Spinal cord (tissue), 10 donors: ENCODE data around the gene GRN. TPM values are rescaled to one million over a fixed set of nuclear protein-coding genes. Genes with fewer than 3 reads are reported as not detected.
A peak's percentile ranks its signal among the peaks of the same experiment; 100 is the strongest.
"Not testable (repeated sequence)": the region's sequence is repeated elsewhere in the genome, so short reads cannot be mapped to it uniquely, and the experiment has no call there.

ENCODE experiments used
- DNase-seq, 6 donors: peaks; one replicate each; pipeline versions ENCODE4 v3.0.0 to v3.0.0-alpha.2; 2013 to 2015; ENCODE audit warnings: low spot score in 6 of 6, low read depth in 4 of 6
- H3K27ac ChIP-seq: one replicate; pipeline ENCODE4 v1.5.1; 2013; ENCODE audit warnings: low read depth, low read length, control low read depth
- H3K27me3 ChIP-seq: one replicate; pipeline ENCODE4 v1.6.1; 2013; ENCODE audit warnings: low read length; ENCODE audit not compliant: control insufficient read depth, insufficient read depth
- H3K36me3 ChIP-seq: one replicate; pipeline ENCODE4 v1.6.1; 2013; ENCODE audit warnings: low read length; ENCODE audit not compliant: control insufficient read depth, insufficient read depth
- H3K4me1 ChIP-seq: one replicate; pipeline ENCODE4 v1.6.1; 2013; ENCODE audit warnings: low read length; ENCODE audit not compliant: control insufficient read depth, insufficient read depth
- H3K4me3 ChIP-seq: one replicate; pipeline ENCODE4 v1.5.1; 2013; ENCODE audit warnings: low read depth, low read length, control low read depth
- H3K9me3 ChIP-seq: one replicate; pipeline ENCODE4 v1.6.1; 2013; ENCODE audit warnings: low read length; ENCODE audit not compliant: control insufficient read depth, insufficient read depth
- WGBS: methylation state at CpG from one replicate; pipeline ENCODE4 v1.1.5; 2013; ENCODE audit warnings: missing lambda C conversion rate; ENCODE audit not compliant: insufficient coverage; 5-methylcytosine and 5-hydroxymethylcytosine counted together
- polyA plus RNA-seq, 2 donors: library from polyadenylated mRNA; unstranded; fragments of 120-200 nt; gene quantifications; one replicate each; pipeline ENCODE4 v1.2.1, GENCODE V29; 2013; ENCODE audit not compliant: insufficient read length in 2 of 2
- total RNA-seq, 2 donors: library from RNA; depleted of rRNA in 1 of 2; stranded (reverse); fragments of 120-200 nt in 1 of 2; fragments of >200 nt in 1 of 2; gene quantifications; one replicate each; pipeline versions ENCODE4 v1.2.3 to v1.2.4, GENCODE V29; 2013 to 2014
- donor health status: healthy.

Gene GRN
- total and polyA plus RNA-seq, 4 donors: 106 to 146 (median 132) TPM

DNA sequence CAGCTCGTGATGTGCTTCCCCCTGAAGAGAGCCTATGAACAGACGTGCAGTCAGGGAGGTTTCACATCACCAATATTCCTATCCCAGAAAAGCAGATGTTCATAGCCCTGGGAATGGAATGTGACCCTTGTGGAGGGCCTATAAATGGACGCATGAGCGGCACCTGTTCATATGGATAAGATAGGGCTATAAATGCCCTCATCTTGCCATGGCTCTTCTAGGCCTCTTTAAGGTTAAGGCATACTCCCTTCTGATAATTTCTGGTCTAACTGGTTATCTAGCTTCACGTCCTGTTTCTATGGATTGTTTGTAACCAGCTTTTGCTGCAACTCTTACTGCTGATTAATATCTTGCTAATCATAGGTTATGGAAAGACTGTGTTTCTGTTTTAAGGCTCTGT lies 4.5 kb upstream of the GRN start:
- H3K4me3 ChIP-seq, DNase-seq, H3K36me3 ChIP-seq, H3K9me3 ChIP-seq, H3K27ac ChIP-seq, H3K27me3 ChIP-seq: not testable (repeated sequence)
- H3K4me1 ChIP-seq: peaks cover 12% of the 10 kb centered on the region
- 90% methylated on average over 3 of the region's 5 CpGs for WGBS

DNA sequence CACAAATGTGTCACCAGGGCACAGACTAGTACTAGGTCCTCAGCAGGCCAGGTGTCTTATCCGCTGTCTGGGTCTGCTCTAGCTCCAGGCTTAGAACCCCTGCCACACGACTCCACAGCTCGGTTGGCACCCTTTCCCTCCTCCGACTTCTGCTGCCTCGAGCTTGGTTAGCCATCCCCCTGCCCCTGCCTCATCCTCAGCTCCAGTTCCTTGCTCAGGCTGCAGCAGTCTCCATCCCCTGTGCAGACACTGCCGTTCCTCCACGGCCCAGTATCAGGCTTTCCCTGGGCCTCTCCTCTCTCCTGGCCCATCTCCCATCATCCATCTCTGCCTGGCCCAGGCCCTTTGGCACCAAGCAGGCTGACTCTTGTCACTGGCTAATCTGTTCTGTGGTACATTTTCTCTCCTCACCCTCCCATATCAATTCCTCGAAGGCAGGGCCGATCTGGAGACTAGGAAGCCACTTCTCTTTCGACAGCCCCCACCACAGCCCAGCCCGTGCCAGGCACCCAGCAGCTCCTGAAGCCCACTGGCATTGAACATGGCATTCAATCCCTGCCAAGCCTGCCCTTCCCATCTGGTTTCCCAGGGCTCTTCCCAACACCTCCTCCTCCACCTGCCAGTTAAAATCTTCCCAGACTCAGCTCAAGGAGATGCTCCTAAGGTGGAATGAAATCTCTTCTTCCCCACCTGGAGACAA lies 1.4 kb upstream of the GRN start:
- no peak overlapping the region for H3K27ac ChIP-seq
- no peak overlapping the region for H3K4me3 ChIP-seq
- H3K9me3 ChIP-seq: no peaks in the 10 kb centered on the region
- peak in 1 of 6 donors; percentile 41 for DNase-seq
- WGBS: 65% methylated on average over 11 of the region's 11 CpGs
- H3K36me3 ChIP-seq: peaks cover 4% of the 10 kb centered on the region
- H3K4me1 ChIP-seq: peaks cover 21% of the 10 kb centered on the region
- H3K27me3 ChIP-seq: peaks cover 3% of the 10 kb centered on the region

DNA sequence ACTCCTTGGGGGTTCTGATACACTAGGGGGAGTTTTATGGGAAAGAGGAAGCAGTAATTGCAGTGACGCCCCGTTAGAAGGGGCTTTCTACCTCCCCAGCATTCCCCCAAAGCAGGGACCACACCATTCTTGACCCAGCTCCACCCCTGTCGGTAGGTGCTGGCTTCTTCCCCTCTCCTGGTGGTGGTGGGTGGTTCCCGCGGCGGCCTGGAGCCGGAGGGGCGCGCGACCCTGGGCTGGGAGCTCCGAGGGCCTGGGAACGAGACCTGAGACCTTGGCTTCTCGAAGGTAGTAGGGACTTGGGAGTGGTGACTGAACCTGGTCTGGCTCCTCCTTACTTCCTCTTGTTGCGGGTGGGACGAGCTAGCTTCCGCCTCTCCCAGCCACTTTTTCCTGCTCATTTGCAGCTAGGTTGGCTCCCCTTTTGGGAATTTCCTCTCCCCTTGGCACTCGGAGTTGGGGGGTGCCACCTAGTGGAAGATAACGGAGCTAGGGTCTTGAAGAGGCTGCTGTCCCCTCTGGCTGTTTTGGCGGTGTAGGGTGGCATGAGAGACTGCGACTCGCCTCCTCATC lies 438 bp downstream of the GRN start:
- Histone ChIP-seq H3K27ac (peak overlapping the region; percentile 83), H3K27me3 (peaks cover 3% of the 10 kb centered on the region), H3K4me1 (peaks cover 24% of the 10 kb centered on the region), H3K4me3 (peak overlapping the region; percentile 89), H3K9me3 (no peaks in the 10 kb centered on the region), H3K36me3 (peaks cover 23% of the 10 kb centered on the region)
- DNase-seq: peak in 3 of 6 donors; percentile 56 to 96 (median 94)
- 0% methylated on average over 4 of the region's 21 CpGs for WGBS

DNA sequence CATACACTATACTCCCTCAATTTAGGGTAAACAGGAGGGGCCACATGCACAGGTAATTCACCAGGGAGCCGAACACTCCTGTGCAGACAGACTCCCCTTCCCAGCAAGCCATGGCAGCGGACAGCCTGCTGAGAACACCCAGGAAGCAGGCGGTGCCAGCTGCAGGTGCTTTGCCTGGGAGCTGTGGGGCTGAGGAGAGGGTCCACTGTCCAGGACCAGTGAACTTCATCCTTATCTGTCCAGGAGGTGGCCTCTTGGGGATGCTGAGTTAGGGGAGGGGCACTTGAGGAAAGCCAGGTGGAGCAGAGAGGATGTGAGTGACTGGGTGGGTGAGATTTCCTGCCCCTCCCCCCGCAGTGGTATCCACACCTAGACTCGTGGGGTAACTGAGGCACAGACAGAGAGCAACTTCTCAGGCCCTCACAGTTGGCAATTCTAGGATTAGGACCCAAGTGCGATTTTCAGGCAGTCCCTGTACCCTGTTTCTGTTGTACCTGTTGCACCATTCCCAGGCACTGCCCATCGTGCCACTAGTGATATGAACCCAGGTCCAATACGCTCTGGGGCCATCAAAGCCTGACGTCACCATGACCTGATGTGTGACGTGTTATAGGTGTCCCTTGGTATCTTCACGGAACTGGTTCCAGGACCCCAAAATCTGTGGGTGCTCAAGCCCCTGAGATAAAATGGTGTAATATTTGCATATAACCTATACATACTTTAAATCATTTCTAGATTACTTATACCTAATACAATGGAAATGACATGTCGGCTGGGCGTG lies 1.2 kb downstream of the GRN start:
- peaks cover 30% of the 10 kb centered on the region for H3K4me1 ChIP-seq
- H3K36me3 ChIP-seq: peaks cover 30% of the 10 kb centered on the region
- H3K9me3 ChIP-seq: no peaks in the 10 kb centered on the region
- peak overlapping the region; percentile 83 for H3K27ac ChIP-seq
- WGBS: 65% methylated on average over 12 of the region's 13 CpGs
- peaks cover 3% of the 10 kb centered on the region for H3K27me3 ChIP-seq
- peak overlapping the region; percentile 89 for H3K4me3 ChIP-seq
- no peak for DNase-seq

DNA sequence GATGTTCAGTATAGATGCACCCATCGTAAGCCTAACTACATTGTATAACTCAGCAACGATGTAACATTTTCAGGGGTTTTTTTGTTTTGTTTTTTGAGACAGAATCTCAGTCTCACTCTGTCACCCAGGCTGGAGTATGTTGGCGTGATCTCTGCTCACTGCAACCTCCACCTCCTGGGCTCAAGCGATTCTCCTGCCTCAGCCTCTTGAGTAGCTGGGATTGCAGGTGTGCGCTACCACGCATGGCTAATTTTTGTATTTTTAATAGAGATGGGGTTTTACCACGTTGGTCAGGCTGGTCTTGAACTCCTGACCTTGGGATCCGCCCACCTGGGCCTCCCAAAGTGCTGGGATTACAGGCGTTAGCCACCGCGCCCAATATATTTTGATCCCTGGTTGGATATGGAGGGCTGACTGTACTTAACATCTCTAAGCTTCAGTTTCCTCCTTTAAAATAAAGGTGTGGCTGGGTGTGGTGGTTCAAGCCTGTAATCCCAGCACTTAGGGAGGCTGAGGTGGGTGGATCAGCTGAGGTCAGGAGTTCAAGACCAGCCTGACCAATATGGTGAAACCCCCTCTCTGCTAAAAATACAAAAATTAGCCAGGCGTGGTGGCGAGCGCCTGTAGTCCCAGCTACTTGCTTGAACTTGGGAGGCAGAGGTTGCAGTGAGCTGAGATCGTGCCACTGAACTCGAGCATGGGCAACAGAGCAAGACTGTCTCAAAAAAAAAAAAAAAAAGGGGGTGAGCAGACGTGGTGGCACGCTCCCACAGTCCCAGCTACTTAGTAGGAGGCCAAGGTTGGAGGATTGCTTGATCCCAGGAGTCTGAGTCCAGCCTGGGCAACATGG lies 2.3 kb downstream of the GRN start:
- H3K4me3 ChIP-seq, H3K27me3 ChIP-seq, H3K27ac ChIP-seq, H3K9me3 ChIP-seq, DNase-seq: not testable (repeated sequence)
- WGBS: 77% methylated on average over 5 of the region's 18 CpGs
- Histone ChIP-seq H3K4me1 (peaks cover 36% of the 10 kb centered on the region), H3K36me3 (peaks cover 42% of the 10 kb centered on the region)

DNA sequence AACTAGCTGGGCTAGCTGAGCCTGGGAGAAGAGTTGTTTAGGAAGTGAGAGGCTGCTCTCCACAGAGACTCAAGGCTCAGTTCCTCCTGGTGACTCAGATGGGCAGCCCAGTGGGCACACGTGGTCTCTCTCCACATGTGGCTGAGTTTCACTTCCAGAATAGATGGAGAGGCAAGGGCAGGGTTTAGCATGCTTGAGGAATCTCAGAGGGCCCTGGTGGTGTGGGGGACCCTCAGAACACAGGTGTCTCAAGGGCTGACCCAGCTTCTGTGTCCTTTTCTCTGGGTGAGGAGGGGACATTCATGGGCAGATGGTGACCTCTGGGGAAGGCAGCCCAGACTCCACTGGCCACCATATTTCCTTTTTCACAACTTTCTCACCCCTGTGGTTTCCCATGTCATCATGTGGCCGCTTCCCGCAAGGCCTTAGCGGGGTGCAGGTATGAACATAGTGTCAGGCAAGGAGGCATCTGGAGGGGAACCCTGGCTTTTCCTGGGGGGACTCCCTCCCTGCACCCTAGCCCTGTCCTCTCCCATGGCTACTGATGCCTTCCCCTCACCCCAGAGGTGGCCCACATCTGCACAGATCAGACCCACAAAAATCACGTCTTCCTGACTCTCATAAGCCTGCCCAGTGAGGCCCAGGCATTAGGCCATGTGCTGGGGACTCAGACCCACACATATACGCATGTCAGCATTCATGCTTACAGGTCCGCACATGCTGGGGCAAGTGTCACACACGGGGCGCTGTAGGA lies 3.3 kb downstream of the GRN start:
- Histone ChIP-seq H3K9me3 (no peaks in the 10 kb centered on the region), H3K4me3 (no peak overlapping the region), H3K36me3 (peaks cover 52% of the 10 kb centered on the region), H3K27me3 (no peaks in the 10 kb centered on the region), H3K27ac (no peak overlapping the region), H3K4me1 (peaks cover 46% of the 10 kb centered on the region)
- 92% methylated on average over 7 of the region's 9 CpGs for WGBS
- DNase-seq: no peak

DNA sequence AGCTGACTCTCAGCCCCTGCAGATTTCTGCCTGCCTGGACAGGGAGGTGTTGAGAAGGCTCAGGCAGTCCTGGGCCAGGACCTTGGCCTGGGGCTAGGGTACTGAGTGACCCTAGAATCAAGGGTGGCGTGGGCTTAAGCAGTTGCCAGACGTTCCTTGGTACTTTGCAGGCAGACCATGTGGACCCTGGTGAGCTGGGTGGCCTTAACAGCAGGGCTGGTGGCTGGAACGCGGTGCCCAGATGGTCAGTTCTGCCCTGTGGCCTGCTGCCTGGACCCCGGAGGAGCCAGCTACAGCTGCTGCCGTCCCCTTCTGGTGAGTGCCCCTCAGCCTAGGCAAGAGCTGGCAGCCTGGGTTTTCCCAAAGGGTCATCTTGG lies 3.9 kb downstream of the GRN start:
- Histone ChIP-seq H3K27me3 (no peaks in the 10 kb centered on the region), H3K9me3 (no peaks in the 10 kb centered on the region), H3K4me1 (peaks cover 47% of the 10 kb centered on the region), H3K36me3 (peaks cover 56% of the 10 kb centered on the region), H3K27ac (no peak overlapping the region), H3K4me3 (no peak overlapping the region)
- no peak for DNase-seq
- WGBS: 88% methylated on average over 6 of the region's 6 CpGs

DNA sequence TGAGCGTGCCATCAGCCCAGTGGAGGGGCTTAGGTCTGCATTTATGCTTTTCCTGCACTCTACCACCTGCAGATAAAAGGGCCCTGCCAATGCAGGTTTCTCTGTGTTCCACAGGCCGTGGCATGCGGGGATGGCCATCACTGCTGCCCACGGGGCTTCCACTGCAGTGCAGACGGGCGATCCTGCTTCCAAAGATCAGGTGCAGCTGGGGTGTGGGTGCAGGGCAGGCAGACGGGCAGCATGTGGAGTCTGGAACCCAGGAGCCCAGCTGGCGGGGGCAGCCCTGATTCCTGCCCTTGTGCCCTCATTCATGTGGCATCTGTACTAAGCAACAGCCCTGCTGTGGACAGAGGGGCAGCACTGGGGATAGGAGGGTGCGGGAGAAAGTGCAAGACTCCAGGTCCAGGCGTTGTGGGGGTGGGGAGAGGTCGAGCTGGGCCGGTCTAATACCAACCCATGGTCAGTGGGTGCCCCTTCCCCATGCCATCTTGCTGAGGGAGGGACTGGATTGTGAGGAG lies 4.5 kb downstream of the GRN start:
- Histone ChIP-seq H3K4me3 (no peak overlapping the region), H3K27ac (no peak overlapping the region), H3K9me3 (no peaks in the 10 kb centered on the region), H3K4me1 (peaks cover 44% of the 10 kb centered on the region), H3K27me3 (no peaks in the 10 kb centered on the region), H3K36me3 (peaks cover 61% of the 10 kb centered on the region)
- 87% methylated on average over 9 of the region's 12 CpGs for WGBS
- no peak for DNase-seq
